Endothelial cell of umbilical vein (primary cell): Measurements from ENCODE around the gene EVX2. TPM values are rescaled to one million over a fixed set of nuclear protein-coding genes. Genes with fewer than 3 reads are reported as not detected.

Experiments used
- BruUV-seq: library from RNA; stranded (reverse); fragments of 400-500 nt; replicated peaks from 2 replicates; lab custom pipeline; 2021; lab: Mats Ljungman, UMichigan
- CTCF ChIA-PET: fragments of 300-600, 350-600 bp; sonication (Branson Sonifier 250); formaldehyde crosslinking; loops from one replicate; lab custom pipeline; 2021; ENCODE audit warnings: antibody characterized with exemption, inconsistent platforms; lab: Charles Lee
- POLR2A ChIA-PET: fragments of 300-600, 350-600 bp; sonication (Branson Sonifier 250); formaldehyde crosslinking; loops from one replicate; lab custom pipeline; 2021; ENCODE audit warnings: antibody characterized with exemption, inconsistent platforms; lab: Charles Lee
- DNase-seq: peaks from one replicate; pipeline ENCODE4 v3.0.0-alpha.2; 2011; ENCODE audit warnings: low read depth, low spot score
- FAIRE-seq: peaks from 2 replicates; lab custom pipeline; 2011; peaks lifted over from hg19 to GRCh38; lab: Jason Lieb, UNC
- H2AFZ ChIP-seq: 2 replicates; pipeline ENCODE4 v1.6.0; 2012; ENCODE audit warnings: low read depth, low read length, control low read depth, inconsistent platforms
- H3K27ac ChIP-seq: 2 replicates; pipeline ENCODE4 v1.5.1; 2011; ENCODE audit warnings: low read depth, mild to moderate bottlenecking, control low read depth, low read length, moderate library complexity; ENCODE audit not compliant: insufficient read depth
- H3K27me3 ChIP-seq, 2 experiments: 2 replicates each; pipeline versions ENCODE4 v1.6.0 to v1.6.1; 2011; ENCODE audit warnings: low read length in 2 of 2, mixed read lengths in 1 of 2; ENCODE audit not compliant: control insufficient read depth in 2 of 2, insufficient read depth in 2 of 2
- H3K36me3 ChIP-seq, 2 experiments: 2 replicates in 1 of 2; 3 replicates in 1 of 2; pipeline ENCODE4 v1.5.1; 2011; ENCODE audit warnings: low read length in 2 of 2, mild to moderate bottlenecking in 1 of 2, moderate library complexity in 1 of 2; ENCODE audit not compliant: control insufficient read depth in 2 of 2, insufficient read depth in 2 of 2; ENCODE audit errors: extremely low read depth in 1 of 2
- H3K4me1 ChIP-seq: 3 replicates; pipeline ENCODE4 v1.5.1; 2011; ENCODE audit warnings: mild to moderate bottlenecking, low read length; ENCODE audit not compliant: control insufficient read depth, insufficient read depth; ENCODE audit errors: extremely low read depth
- H3K4me2 ChIP-seq: 2 replicates; pipeline ENCODE4 v1.6.1; 2011; ENCODE audit warnings: low read length, control low read depth, mixed read lengths; ENCODE audit not compliant: insufficient read depth
- H3K4me3 ChIP-seq, 3 experiments: fragments of 200-600 bp in 1 of 3; sonication (generic), shearing (Covaris generic) in 1 of 3; replicated peaks in 1 of 3; 2 replicates each; pipeline ENCODE4 v1.5.1; 2011 to 2016; ENCODE audit warnings: control low read depth in 3 of 3, low read length in 3 of 3, mild to moderate bottlenecking in 2 of 3, inconsistent platforms in 1 of 3, low read depth in 1 of 3, moderate library complexity in 1 of 3; ENCODE audit not compliant: insufficient read depth in 1 of 3
- H3K79me2 ChIP-seq: 2 replicates; pipeline ENCODE4 v1.6.0; 2012; ENCODE audit warnings: low read length, inconsistent platforms; ENCODE audit not compliant: control insufficient read depth, insufficient read depth
- H3K9ac ChIP-seq: replicated peaks from 2 replicates; pipeline ENCODE3; 2011; ENCODE audit warnings: low read length, control low read depth; ENCODE audit not compliant: insufficient read depth; ENCODE audit errors: extremely low read depth
- H3K9me1 ChIP-seq: replicated peaks from 3 replicates; pipeline ENCODE4 v1.6.0; 2011; ENCODE audit warnings: mild to moderate bottlenecking, low read length; ENCODE audit not compliant: control insufficient read depth, insufficient read depth; ENCODE audit errors: extremely low read depth
- H3K9me3 ChIP-seq: replicated peaks from 2 replicates; pipeline ENCODE4 v1.5.1; 2012; ENCODE audit warnings: low read length, inconsistent platforms; ENCODE audit not compliant: control insufficient read depth, insufficient read depth
- H4K20me1 ChIP-seq: replicated peaks from 2 replicates; pipeline ENCODE3; 2011; ENCODE audit warnings: mild to moderate bottlenecking, low read length; ENCODE audit not compliant: control insufficient read depth, insufficient read depth; ENCODE audit errors: extremely low read depth
- CTCF ChIP-seq, 2 donors: IDR thresholded peaks; 1 replicate in 1 of 2; 2 replicates in 1 of 2; pipeline ENCODE4 v1.5.1; 2011; ENCODE audit warnings: low read length in 2 of 2, mild to moderate bottlenecking in 2 of 2, moderate library complexity in 2 of 2, control low read depth in 1 of 2, inconsistent platforms in 1 of 2, low read depth in 1 of 2; ENCODE audit not compliant: insufficient read depth in 1 of 2; ENCODE audit errors: extremely low read depth in 1 of 2
- EZH2 ChIP-seq: IDR thresholded peaks from 2 replicates; pipeline ENCODE4 v1.6.1; 2012; ENCODE audit warnings: borderline replicate concordance, low read depth, mild to moderate bottlenecking, moderate library complexity, low read length, inconsistent platforms; ENCODE audit not compliant: severe bottlenecking
- FOS ChIP-seq: IDR thresholded peaks from 2 replicates; pipeline ENCODE4 v1.6.1; 2011; ENCODE audit warnings: mild to moderate bottlenecking, low read length, moderate library complexity, borderline replicate concordance; ENCODE audit not compliant: insufficient read depth
- GATA2 ChIP-seq: IDR thresholded peaks from 2 replicates; pipeline ENCODE4 v1.7.0; 2011; ENCODE audit warnings: low read depth, mild to moderate bottlenecking, moderate library complexity, mixed read lengths, low read length; ENCODE audit not compliant: insufficient read length, insufficient read depth
- JUN ChIP-seq: IDR thresholded peaks from 2 replicates; pipeline ENCODE4 v1.6.1; 2011; ENCODE audit warnings: borderline replicate concordance, low read depth; ENCODE audit not compliant: insufficient read length, insufficient read depth
- MAX ChIP-seq: IDR thresholded peaks from 2 replicates; pipeline ENCODE4 v1.6.1; 2011; ENCODE audit not compliant: insufficient read depth, insufficient read length
- MYC ChIP-seq: IDR thresholded peaks from one replicate; pipeline ENCODE4 v1.6.1; 2011; ENCODE audit warnings: mild to moderate bottlenecking, low read depth, low read length
- POLR2A ChIP-seq: IDR thresholded peaks from 2 replicates; pipeline ENCODE4 v1.6.1; 2012; ENCODE audit warnings: low read depth, mild to moderate bottlenecking, control low read depth, low read length
- POLR2AphosphoS5 ChIP-seq: IDR thresholded peaks from 2 replicates; pipeline ENCODE4 v1.6.1; 2012; ENCODE audit warnings: low read depth, mild to moderate bottlenecking, control low read depth, low read length, moderate library complexity; ENCODE audit not compliant: insufficient read depth
- dilution Hi-C: fragments of 300-500 bp; cut with MboI; formaldehyde crosslinking; loops from one replicate; pipeline ENCODE4 v1.15.0; 2019; ENCODE audit warnings: low sequenced_read_pairs; ENCODE audit not compliant: extremely low pct_ligation_motif_present
- intact Hi-C: fragments of 100-400 bp; cut with micrococcal nuclease; formaldehyde crosslinking; loops from one replicate; pipeline ENCODE4 v1.10.0; 2022
- polyA plus RNA-seq, 4 experiments: library from polyadenylated mRNA; depleted of rRNA in 3 of 4; stranded (reverse) in 3 of 4; unstranded in 1 of 4; fragments of >200 nt; gene quantifications; 2 replicates each; pipeline versions ENCODE4 v1.2.1 to v1.2.3, GENCODE V29; 2011 to 2012; ENCODE audit warnings: missing spikeins in 1 of 4
- total RNA-seq: library from RNA; stranded (reverse); gene quantifications from 2 replicates; pipeline ENCODE4 v1.2.3, GENCODE V29; 2021

Gene EVX2
- total and polyA plus RNA-seq, 2 donors (not counting 3 experiments of a cell fraction or from before 2014, with no cell fraction given) = not detected

- no peak for FAIRE-seq
- Histone ChIP-seq H3K4me1 (peaks cover 5% of the 10 kb centered on the region), H3K36me3 (no peaks in the 10 kb centered on the region), H3K9ac (no peak overlapping the region), H3K27ac (no peak overlapping the region), H3K4me2 (no peak overlapping the region), H3K79me2 (no peaks in the 10 kb centered on the region), H3K27me3 (peaks cover 84 to 97% of the 10 kb centered on the region in 2 experiments), H3K4me3 (no peak overlapping the region), H3K9me1 (no peaks in the 10 kb centered on the region), H2AFZ (no peak overlapping the region), H4K20me1 (no peaks in the 10 kb centered on the region), H3K9me3 (no peaks in the 10 kb centered on the region)
- dilution Hi-C loops (no loop called here), intact Hi-C loops (no loop called here)
- no TSS peak for BruUV-seq
- DNase-seq = no peak
- ChIA-PET POLR2A (no interaction called here), CTCF (no interaction called here)
- TF ChIP-seq MYC = no peak
- TF ChIP-seq MAX = no peak
- no peak for TF ChIP-seq JUN
- TF ChIP-seq GATA2 = no peak
- peak; percentile 83 for TF ChIP-seq EZH2
- no peak for TF ChIP-seq POLR2A
Measured at GRCh38 chr2:176068419-176068832, 15.3 kb downstream of the EVX2 start.

GRCh38 chr2:176067589-176068418 lies 16.0 kb downstream of the EVX2 start:
- ChIA-PET CTCF (no interaction called here), POLR2A (no interaction called here)
- no peak for FAIRE-seq
- no peaks in the 10 kb centered on the region for H3K36me3 ChIP-seq
- H3K9me1 ChIP-seq = no peaks in the 10 kb centered on the region
- intact Hi-C loops = no loop called here
- H3K4me3 ChIP-seq = peak overlapping the region in 1 of 3 experiments; percentile 12
- H2AFZ ChIP-seq = no peak overlapping the region
- H3K4me2 ChIP-seq = peak overlapping the region; percentile 30
- no TSS peak for BruUV-seq
- dilution Hi-C loops = no loop called here
- peaks cover 5% of the 10 kb centered on the region for H3K4me1 ChIP-seq
- no peak overlapping the region for H3K27ac ChIP-seq
- no peaks in the 10 kb centered on the region for H3K9me3 ChIP-seq
- no peaks in the 10 kb centered on the region for H4K20me1 ChIP-seq
- DNase-seq = no peak
- no peaks in the 10 kb centered on the region for H3K79me2 ChIP-seq
- H3K9ac ChIP-seq = no peak overlapping the region
- peaks cover 78 to 96% of the 10 kb centered on the region in 2 experiments for H3K27me3 ChIP-seq
- TF ChIP-seq JUN (no peak), POLR2A (no peak), GATA2 (no peak), POLR2AphosphoS5 (no peak), FOS (no peak), CTCF (IDR thresholded peaks at IDR 0.05; ENCODE audit: extremely low read depth in 1 of 2, insufficient read depth in 1 of 2, low read depth in 1 of 2, low read length in 2 of 2) (no peak), EZH2 (no peak), MYC (no peak), MAX (no peak)
